ENCODE measurements around the gene IGFBPL1.
A peak's percentile ranks its signal among the peaks of the same experiment; 100 is the strongest.

IGFBPL1 gene

GRCh38 chr9:38375572-38375963 lies 48.7 kb downstream of the IGFBPL1 start:
- no peak for DNase-seq

- DNase-seq: no peak
Measured at GRCh38 chr9:38374847-38375571, 49.2 kb downstream of the IGFBPL1 start.

- DNase-seq: no peak
Measured at GRCh38 chr9:38373679-38374078, 50.6 kb downstream of the IGFBPL1 start.

GRCh38 chr9:38372762-38373619 lies 51.3 kb downstream of the IGFBPL1 start:
- DNase-seq: no peak

- DNase-seq: no peak
Measured at GRCh38 chr9:38371495-38371894, 52.8 kb downstream of the IGFBPL1 start.

- DNase-seq: no peak
Measured at GRCh38 chr9:38370176-38370575, 54.1 kb downstream of the IGFBPL1 start.

- no peak for DNase-seq
Measured at GRCh38 chr9:38368731-38369130, 55.5 kb downstream of the IGFBPL1 start.

GRCh38 chr9:38367898-38368297 lies 56.4 kb downstream of the IGFBPL1 start:
- no peak for DNase-seq

- DNase-seq: no peak
Measured at GRCh38 chr9:38363589-38363925, 60.7 kb downstream of the IGFBPL1 start.

- DNase-seq: peak; percentile 70 to 71
Measured at GRCh38 chr9:38362852-38363588, 61.2 kb downstream of the IGFBPL1 start.

GRCh38 chr9:38361473-38361850 lies 62.8 kb downstream of the IGFBPL1 start:
- no peak for DNase-seq

GRCh38 chr9:38360839-38361472 lies 63.3 kb downstream of the IGFBPL1 start:
- DNase-seq: no peak

- no peak for DNase-seq
Measured at GRCh38 chr9:38359689-38360385, 64.4 kb downstream of the IGFBPL1 start.

- DNase-seq: no peak
Measured at GRCh38 chr9:38359297-38359653, 65.0 kb downstream of the IGFBPL1 start.

- no peak for DNase-seq
Measured at GRCh38 chr9:38358390-38359296, 65.6 kb downstream of the IGFBPL1 start.

- no peak for DNase-seq
Measured at GRCh38 chr9:38357350-38358114, 66.7 kb downstream of the IGFBPL1 start.

- no peak for DNase-seq
Measured at GRCh38 chr9:38356851-38357250, 67.4 kb downstream of the IGFBPL1 start.
